GM18907 (cell line): Measurements from ENCODE around the gene GTPBP6.
A peak's percentile ranks its signal among the peaks of the same experiment; 100 is the strongest.
"Not testable (repeated sequence)": the region's sequence is repeated elsewhere in the genome, so short reads cannot be mapped to it uniquely, and the experiment has no call there.

Source experiments
- ATAC-seq: cut with Tn5 transposase; IDR thresholded peaks from one replicate; pipeline ENCODE4 v1.9.1; 2021; ENCODE audit warnings: mild to moderate bottlenecking, moderate library complexity; ENCODE audit not compliant: unreplicated experiment

GTPBP6 gene

GRCh38 chrX:295136-295535 is 23.5 kb downstream of the GTPBP6 start:
- no peak for ATAC-seq

- ATAC-seq: no peak
These were observed 25.4 kb downstream of the GTPBP6 start for GRCh38 chrX:292900-293897.

DNA sequence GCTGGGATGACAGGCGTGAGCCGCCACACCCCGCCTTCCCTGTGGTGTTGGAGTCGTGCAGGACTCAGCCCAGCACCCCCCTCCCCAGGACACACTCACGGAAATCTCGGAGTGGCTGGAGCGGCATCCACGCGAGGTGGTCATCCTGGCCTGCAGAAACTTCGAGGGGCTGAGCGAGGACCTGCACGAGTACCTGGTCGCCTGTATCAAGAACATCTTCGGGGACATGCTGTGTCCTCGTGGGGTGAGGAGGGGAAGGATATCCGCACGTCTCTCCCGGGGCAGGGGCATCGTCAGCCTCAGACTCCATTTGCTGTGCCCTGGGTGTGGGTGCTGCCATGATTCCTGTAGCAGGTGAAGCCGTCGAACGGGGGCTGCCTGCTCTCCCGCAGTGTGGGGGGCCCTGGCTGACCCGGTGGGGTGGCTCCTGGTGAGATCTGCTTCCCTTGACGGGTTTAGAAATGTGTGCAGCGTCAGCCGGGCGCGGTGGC is 27.1 kb downstream of the GTPBP6 start:
- no peak for ATAC-seq

- no peak for ATAC-seq
These were observed 28.0 kb downstream of the GTPBP6 start for GRCh38 chrX:290476-291166.

GRCh38 chrX:288561-288991 is 30.0 kb downstream of the GTPBP6 start:
- ATAC-seq: no peak

- ATAC-seq: no peak
These were observed 30.9 kb downstream of the GTPBP6 start for GRCh38 chrX:287670-288069.

DNA sequence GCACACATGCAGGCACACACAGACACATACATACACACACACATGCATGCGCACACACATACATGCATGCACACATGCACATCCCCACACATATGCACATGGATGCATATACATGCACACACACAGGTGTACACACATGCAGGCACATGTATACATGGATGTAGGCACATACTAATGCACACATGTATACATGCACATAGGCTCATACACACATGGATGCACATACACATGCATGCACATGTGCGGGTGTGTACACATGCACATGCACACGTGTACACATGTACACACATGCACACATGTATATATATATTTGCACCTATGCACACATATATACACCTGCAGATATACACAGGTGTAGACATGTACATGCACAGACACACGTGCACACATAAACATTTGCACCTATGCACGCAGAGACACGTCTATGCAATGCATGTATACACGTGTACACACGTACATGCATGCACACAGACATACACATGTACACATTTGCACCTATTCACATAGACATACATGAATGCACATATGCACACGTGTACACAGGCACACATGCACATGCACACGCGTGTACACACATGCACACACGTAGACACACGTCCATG is 33.4 kb downstream of the GTPBP6 start:
- ATAC-seq: no peak

DNA sequence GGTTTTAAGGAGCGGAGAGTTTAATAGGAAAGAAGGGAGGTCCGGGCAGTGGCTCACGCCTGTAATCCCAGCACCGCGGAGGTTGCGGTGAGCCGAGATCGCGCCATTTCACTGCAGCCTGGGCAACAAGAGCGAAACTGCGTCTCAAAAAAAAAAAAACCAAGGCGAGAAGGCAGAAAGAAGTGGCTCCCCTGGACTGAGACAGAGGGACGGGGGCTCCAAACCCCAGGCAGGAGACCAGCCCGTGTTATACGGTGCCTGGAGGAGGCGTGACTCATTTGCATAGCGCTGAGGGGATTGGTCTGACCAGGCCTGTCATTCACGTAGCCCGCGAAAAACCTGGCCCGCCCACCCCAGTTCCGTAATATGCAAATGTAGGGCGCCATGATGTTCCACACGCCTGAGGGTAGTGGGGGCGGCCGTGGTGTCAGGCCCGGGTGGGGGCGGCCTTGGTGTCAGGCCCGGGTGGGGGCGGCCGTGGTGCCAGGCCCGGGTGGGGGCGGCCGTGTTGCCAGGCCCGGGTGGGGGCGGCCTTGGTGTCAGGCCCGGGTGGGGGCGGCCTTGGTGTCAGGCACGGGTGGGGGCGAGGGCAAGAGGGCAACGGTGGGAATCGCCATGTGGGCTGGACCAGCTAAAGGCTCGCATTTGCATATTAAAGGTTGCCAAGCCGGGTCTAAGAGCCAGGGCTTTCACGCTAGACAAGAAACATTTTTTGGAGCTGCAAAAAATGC is 35.3 kb downstream of the GTPBP6 start:
- peak; percentile 96 for ATAC-seq

DNA sequence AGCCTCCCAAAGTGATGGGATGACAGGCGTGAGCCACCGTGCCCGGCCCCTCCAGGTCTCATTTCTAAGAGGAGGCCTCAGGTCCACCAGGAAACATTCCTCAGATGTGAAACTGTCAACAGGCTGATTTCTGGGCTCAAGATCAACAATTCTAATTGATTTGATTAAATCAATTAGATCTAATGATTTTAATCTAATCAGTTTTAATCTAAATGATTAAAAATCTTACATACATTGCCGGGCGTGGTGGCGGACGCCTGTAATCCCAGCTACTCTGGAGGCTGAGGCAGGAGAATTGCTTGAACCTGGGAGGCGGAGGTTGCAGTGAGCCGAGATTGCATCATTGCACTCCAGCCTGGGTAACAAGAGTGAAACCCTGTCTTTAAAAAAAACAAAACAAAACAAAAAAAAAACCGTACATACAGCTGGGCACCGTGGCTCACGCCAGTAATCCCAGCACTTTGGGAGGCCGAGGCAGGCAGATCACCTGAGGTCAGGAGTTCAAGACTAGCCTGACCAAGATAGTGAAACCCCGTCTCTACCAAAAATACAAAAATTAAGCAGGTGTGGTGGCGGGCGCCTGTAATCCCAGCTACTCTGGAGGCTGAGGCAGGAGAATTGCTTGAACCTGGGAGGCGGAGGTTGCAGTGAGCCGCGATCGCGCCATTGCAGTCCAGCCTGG is 36.5 kb downstream of the GTPBP6 start:
- ATAC-seq: not testable (repeated sequence)

GRCh38 chrX:281166-281999 is 37.2 kb downstream of the GTPBP6 start, which contains the start of gene PLCXD1:
PLCXD1 (plus strand) TSS chrX:281381; CDS start chrX:284188, 2,807 bp downstream.
- peak; percentile 43 for ATAC-seq

DNA sequence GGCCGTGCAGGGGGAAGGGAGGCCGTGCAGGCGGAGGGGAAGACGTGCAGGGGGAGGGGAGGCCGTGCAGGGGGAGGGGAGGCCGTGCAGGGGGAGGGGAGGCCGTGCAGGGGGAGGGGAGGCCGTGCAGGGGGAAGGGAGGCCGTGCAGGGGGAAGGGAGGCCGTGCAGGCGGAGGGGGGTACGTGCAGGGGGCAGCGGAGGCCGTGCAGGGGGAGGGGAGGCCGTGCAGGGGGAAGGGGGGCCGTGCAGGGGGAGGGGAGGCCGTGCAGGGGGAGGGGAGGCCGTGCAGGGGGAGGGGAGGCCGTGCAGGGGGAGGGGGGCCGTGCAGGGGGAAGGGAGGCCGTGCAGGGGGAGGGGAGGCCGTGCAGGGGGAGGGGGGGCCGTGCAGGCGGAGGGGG is 37.9 kb downstream of the GTPBP6 start:
- not testable (repeated sequence) for ATAC-seq

DNA sequence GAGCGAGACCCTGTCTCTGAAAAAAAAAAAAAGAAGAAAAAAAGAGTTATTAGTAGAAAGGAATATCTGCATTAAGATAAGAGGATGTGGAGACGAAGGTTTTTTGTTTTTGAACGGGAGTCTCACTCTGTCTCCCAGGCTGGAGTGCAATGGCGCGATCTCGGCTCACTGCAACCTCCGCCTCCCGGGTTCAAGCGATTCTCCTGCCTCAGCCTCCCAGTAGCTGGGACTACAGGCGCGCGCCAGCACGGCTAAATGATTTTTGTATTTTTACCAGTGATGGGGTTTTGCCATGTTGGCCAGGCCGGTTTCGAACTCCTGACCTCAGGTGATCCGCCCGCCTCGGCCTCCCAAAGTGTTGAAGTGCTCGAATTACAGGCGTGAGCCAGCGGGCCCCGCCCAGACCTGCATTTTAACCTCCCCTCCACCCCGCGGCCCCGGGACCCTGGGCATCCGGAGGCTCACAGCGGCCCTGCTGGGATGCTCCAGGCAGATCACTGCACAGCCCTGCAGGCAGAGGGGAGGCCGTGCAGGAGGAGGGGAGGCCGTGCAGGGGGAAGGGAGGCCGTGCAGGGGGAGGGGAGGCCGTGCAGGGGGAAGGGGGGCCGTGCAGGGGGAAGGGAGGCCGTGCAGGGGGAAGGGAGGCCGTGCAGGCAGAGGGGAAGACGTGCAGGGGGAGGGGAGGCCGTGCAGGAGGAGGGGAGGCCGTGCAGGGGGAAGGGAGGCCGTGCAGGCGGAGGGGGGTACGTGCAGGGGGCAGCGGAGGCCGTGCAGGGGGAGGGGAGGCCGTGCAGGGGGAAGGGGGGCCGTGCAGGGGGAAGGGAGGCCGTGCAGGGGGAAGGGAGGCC is 38.6 kb downstream of the GTPBP6 start:
- ATAC-seq: not testable (repeated sequence)

GRCh38 chrX:276581-277201 is 41.9 kb downstream of the GTPBP6 start:
- peak; percentile 37 for ATAC-seq

DNA sequence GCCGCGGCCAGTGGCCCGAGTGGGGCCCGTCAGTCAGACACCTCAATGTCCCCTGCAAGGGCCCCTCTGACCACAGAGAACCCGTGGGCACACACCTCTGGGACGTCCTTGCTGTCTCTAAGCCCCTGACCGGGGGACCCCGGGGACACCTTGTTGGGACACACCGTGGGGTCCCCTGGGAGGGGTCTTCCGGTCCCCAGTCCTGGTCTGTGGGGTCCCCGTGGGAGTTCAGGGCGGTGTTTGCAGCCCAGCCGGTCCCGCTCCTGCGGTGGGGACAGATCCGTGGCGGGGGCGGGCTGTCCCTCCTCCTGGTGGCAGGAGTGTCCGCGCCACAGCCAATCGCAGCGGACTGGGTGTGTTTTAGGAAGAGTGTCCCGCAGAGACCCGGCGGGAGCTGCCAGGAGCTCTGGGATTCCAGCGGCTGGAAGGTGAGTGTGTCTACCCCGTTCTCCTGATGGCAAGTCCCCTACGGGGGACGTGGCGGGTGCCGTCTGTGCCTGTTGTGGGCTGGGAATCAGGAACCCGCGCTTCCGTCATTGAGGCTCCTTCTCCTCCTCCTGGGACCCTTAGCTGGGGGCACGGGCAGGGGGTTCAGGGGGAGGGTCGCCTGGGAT is 42.5 kb downstream of the GTPBP6 start:
- ATAC-seq: peak; percentile 84

- ATAC-seq: peak; percentile 36
These were observed 43.1 kb downstream of the GTPBP6 start for GRCh38 chrX:275476-275966.

DNA sequence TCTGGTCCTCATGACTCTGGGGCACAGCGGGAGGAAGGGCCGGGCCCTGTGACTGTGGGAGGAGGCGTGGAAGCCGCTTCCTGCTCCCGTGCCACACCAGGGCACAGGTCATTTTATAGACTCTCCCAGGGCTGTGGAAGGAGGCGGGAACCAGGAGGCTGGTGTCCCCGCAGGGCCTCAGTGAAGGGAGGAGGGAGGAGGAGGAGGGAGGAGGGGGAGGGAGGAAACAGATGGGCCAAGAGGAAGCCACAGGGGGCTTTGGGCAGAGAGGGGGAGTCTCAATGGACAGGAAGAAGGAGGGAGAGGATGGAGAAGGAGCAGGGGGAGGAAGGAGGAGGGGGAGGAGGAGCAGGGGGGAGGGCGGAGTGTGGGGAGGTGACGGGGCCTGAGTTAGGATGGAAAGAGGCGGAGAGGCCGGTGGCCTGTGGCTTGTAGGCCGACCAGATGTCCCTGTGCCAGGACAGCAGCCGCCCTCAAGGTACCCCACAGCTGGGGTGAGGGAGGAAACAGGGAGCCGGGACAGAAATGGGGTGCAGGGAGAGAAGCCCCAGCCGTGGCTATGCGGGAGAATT is 43.6 kb downstream of the GTPBP6 start:
- no peak for ATAC-seq
